GM18498 (cell line): ENCODE results near the gene PPT1.
"Not testable (repeated sequence)": the region's sequence is repeated elsewhere in the genome, so short reads cannot be mapped to it uniquely, and the experiment has no call there.

Source experiments
- ATAC-seq: cut with Tn5 transposase; IDR thresholded peaks from one replicate; pipeline ENCODE4 v1.9.1; 2021; ENCODE audit warnings: mild to moderate bottlenecking, moderate library complexity; ENCODE audit not compliant: unreplicated experiment

Gene PPT1

DNA sequence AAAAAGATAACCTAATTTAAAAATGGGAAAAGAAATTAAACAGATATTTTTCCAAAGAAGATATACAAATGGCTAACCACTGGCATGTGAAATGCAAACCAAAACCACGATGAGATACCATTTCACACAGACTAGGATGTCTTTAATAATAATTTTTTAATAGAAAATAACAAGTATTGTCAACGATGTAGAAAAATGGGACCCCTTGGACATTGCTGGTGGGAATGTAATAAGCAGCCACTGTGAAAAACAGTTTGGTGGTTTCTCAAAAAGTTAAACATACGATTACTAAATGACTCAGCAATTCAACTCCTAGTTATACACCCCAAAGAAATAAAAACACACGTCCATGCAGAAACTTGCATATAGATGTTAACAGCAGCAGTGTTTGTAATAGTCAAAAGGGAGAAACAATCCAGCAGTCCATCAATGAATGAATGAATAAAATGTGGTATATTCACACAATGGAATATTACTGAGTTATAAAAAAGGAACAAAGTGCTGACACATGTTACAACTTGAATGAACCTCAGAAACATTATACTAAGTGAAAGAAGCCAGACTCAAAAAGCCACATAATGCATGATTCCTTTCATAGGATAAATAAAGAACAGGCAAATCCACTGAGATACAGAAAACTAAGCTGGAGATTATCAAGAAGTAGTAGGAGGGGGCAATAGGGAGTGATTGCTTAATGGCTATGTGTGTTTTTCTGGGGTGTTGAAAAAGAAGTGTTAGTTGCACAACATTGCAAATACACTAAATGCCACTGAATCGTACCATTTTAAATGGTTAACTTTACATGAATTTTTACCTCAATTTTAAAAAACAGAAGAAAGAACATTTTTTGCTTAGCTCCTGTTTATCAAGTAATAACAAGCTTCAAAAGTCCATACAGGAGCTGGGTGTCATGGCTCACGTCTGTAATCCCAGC lies 4.1 kb downstream of the PPT1 start:
- no peak for ATAC-seq

- no peak for ATAC-seq
Measured at GRCh38 chr1:40092241-40092640, 4.8 kb downstream of the PPT1 start.

DNA sequence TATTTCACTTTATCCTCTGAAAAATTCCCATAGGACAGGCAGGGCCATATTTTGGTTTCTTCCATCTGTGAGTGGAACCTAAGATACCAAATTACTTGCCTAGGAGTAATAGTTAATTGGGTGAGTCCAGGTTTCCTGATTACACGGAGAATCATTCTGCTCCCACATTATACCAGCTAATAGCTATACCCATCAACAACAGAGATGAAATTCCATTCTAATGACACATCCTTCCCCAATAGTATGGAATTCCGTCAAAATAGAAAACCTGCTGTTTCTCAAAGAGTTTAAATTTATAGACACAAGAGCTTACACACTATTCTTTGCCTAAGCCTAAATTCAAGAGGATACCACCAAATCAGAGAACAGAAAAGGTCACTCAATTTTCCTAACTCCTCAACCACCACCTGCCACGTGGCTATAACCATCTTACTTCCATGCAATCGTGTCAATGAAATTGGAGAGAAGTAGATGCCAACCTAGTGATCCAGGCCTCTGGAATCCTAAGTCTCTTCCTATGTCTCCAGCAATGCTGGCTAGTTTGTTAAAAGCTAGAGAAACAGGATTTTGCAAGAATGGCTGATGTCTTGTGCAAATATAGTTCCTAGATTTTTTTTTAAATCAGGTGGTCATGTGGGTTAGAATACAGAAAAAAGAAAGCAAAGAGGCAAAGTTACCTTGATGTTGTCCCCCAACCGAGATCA lies 6.2 kb downstream of the PPT1 start:
- no peak for ATAC-seq

GRCh38 chr1:40084750-40085149 lies 12.3 kb downstream of the PPT1 start:
- ATAC-seq: not testable (repeated sequence)

GRCh38 chr1:40081871-40082270 lies 15.2 kb downstream of the PPT1 start:
- ATAC-seq: no peak

GRCh38 chr1:40079774-40080400 lies 17.2 kb downstream of the PPT1 start:
- ATAC-seq: no peak

- no peak for ATAC-seq
Measured at GRCh38 chr1:40078512-40079333, 18.3 kb downstream of the PPT1 start.

GRCh38 chr1:40076895-40077312 lies 20.1 kb downstream of the PPT1 start:
- no peak for ATAC-seq

- ATAC-seq: no peak
Measured at GRCh38 chr1:40075266-40075665, 21.8 kb downstream of the PPT1 start.

DNA sequence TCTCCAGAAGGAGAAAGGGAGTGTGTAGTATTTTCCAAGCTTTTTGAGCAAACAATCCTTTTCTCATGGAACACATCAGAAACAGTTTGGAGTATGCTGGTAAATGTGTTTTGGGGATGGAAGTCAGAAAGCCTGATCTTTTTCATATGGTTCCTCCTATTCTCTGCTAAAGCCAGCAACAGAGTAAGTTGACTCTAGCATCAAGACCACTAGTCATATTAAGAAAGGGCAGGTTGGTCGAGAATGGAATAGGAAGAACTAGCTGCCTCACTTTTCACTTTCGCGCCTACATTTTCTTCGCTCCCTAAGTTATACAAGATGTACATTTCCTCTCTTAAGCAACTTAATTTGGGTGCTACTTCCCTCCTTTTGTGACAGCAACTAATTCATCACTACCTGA lies 24.0 kb downstream of the PPT1 start:
- no peak for ATAC-seq

- no peak for ATAC-seq
Measured at GRCh38 chr1:40072142-40072541, 24.9 kb downstream of the PPT1 start.

DNA sequence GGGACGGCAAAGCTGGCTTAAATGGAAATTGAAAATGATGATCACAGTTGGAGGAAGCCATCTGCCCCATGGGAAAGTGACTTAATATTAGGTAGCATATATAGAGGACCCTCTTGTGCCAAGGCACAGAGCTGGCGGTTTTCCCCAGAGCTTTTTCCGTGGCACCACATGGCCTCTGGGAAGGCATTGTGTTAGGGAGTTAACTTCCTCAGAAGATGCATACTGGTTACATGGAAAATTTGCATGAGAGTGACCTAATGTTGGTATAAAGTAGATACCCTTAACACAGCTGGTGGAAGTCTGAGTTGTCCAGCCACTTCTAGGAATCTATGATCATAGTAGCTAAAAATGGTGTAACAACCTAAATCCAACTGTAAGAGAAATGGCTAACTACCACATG lies 29.2 kb downstream of the PPT1 start:
- no peak for ATAC-seq

DNA sequence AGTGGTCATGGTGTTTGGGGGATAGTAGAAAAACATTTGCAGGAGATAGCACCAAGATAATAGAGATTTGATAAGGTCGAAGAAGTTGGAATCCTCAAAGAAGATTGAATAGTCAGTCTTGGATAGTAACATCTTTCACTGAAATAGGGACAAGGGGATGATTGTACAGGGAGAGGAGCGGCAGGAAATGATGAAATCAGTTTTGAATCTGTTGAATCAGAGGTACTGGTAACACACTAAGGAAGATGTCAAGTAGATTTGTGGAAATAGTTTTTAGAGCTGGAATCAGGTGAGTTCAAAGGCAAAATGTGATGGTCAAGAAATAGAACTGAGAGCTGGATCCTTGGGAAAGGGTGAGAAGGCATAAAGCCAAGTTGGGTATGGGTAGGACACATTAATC lies 30.0 kb downstream of the PPT1 start:
- no peak for ATAC-seq

- ATAC-seq: peak; percentile 80
Measured at GRCh38 chr1:40064797-40065499, 32.1 kb downstream of the PPT1 start.

DNA sequence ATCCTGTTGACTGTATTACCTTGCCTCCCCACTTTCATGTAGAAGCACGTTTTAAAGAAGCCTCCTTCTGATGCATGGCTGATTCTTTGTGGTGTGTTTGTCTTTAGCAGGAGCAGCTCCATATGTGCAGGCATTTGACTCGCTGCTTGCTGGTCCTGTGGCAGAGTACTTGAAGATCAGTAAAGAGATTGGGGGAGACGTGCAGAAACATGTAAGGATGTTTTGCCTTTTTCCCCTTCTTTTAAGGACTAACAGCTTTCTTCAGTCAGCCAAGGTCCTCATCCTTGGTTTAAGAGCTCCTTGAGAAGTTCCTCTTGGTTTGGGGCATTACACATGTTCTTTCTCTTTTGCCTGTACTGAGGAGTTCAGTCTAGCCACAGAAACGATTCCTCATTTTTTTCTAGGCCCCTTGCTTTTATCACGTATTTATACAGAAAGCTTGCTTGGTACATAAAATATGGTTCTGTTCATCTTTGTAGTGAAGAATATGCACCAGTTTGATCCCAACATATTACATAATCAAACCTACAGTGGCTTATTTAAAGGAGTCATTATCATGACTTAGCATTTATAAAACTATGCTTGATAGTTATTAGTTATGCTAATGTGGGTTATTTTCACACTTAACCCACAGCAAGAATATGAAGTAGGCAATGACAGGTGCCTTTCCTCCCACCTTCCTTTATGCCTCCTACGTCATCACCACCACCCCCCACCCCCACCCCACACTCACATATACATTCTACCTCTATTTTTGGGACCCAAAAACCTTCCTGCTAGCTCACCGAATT lies 36.9 kb downstream of the PPT1 start:
- no peak for ATAC-seq

- ATAC-seq: peak; percentile 46
Measured at GRCh38 chr1:40059338-40059959, 37.6 kb downstream of the PPT1 start.

GRCh38 chr1:40058453-40059337 lies 38.4 kb downstream of the PPT1 start:
- ATAC-seq: no peak

DNA sequence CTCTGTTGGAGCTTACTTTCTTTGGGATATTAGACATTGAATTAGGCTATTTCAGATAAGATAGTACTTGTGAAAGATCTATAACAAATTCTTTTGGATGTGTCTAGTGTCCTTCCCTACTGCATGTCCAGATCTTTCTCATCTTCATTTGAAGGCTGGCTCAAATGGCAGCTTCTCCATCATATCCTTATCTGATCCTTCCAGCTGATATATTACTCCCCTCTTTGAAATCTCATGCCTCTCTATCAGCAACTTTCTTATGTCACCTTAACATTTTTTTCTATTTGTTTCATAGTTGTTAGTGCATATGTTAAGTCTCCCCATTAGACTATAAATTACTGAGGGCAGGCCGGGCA lies 39.0 kb downstream of the PPT1 start:
- ATAC-seq: no peak
